ENCODE data around the gene NRG2. TPM values are rescaled to one million over a fixed set of nuclear protein-coding genes. Genes with fewer than 3 reads are reported as not detected.

NRG2 gene
- total and polyA plus RNA-seq, 2 donors (not counting 3 experiments of a cell fraction or from before 2014, with no cell fraction given): 0.26 to 0.42 TPM

DNA sequence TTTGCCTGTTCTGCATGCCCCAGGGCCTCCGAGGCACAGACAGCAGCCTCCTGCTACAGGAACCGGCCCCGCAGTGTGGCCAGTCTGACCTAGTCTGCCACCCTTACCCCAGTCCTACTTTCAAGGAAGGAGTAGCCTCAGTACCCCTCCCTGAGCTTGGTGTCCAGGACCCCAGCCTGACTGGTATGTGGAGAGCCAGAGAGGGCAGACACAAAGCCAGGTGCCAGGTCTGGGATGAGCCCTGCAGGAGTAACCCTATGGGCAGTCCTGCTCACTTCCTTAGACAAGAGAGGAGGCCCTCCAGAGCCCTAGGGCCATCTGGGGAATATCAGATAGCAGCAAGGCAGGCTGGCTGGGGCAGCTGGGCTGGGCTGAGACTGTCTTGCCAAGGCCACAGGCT, 67.8 kb downstream of the NRG2 start:
- dilution Hi-C loops (cut with MboI; ENCODE audit: extremely low pct_ligation_motif_present, low sequenced_read_pairs) (no loop called here), intact Hi-C loops (cut with micrococcal nuclease) (no loop called here)
- Histone ChIP-seq H4K20me1 (replicated peaks; ENCODE audit: control insufficient read depth, extremely low read depth, insufficient read depth, low read length) (no peaks in the 10 kb centered on the region), H3K79me2 (ENCODE audit: control insufficient read depth, insufficient read depth, low read length) (no peaks in the 10 kb centered on the region), H3K4me3 (replicated peaks in 1 of 3; ENCODE audit: insufficient read depth in 1 of 3, low read depth in 1 of 3, low read length in 3 of 3) (no peak overlapping the region), H2AFZ (ENCODE audit: low read depth, low read length) (no peak overlapping the region), H3K4me1 (ENCODE audit: control insufficient read depth, extremely low read depth, insufficient read depth, low read length) (no peaks in the 10 kb centered on the region), H3K9ac (replicated peaks; ENCODE audit: extremely low read depth, insufficient read depth, low read length) (no peak overlapping the region), H3K36me3 (ENCODE audit: control insufficient read depth in 2 of 2, extremely low read depth in 1 of 2, insufficient read depth in 2 of 2, low read length in 2 of 2) (no peaks in the 10 kb centered on the region), H3K9me1 (replicated peaks; ENCODE audit: control insufficient read depth, extremely low read depth, insufficient read depth, low read length) (no peaks in the 10 kb centered on the region), H3K27ac (ENCODE audit: insufficient read depth, low read depth, low read length) (no peak overlapping the region), H3K9me3 (replicated peaks; ENCODE audit: control insufficient read depth, insufficient read depth, low read length) (no peaks in the 10 kb centered on the region), H3K4me2 (ENCODE audit: insufficient read depth, low read length) (no peak overlapping the region), H3K27me3 (ENCODE audit: control insufficient read depth in 2 of 2, insufficient read depth in 2 of 2, low read length in 2 of 2) (peaks cover 8 to 24% of the 10 kb centered on the region in 2 experiments)
- DNase-seq (ENCODE audit: low read depth, low spot score) (no peak), FAIRE-seq (no peak)
- ChIA-PET POLR2A (no interaction called here), CTCF (interaction anchor here (1.4 kb wide), 1 partner anchor 66 kb away, joined by 4 read pairs; no protein-coding TSS in a partner anchor)
- BruUV-seq (replicated peaks): no TSS peak
- TF ChIP-seq GATA2 (IDR thresholded peaks at IDR 0.05; ENCODE audit: insufficient read depth, insufficient read length, low read depth, low read length) (no peak), JUN (IDR thresholded peaks at IDR 0.05; ENCODE audit: borderline replicate concordance, insufficient read depth, insufficient read length, low read depth) (no peak), POLR2AphosphoS5 (IDR thresholded peaks at IDR 0.05; ENCODE audit: insufficient read depth, low read depth, low read length) (no peak), EZH2 (IDR thresholded peaks at IDR 0.05; ENCODE audit: borderline replicate concordance, low read depth, low read length, severe bottlenecking) (no peak), MYC (IDR thresholded peaks at IDR 0.05; ENCODE audit: low read depth, low read length) (no peak)
- TF ChIP-seq, protein P1, sequence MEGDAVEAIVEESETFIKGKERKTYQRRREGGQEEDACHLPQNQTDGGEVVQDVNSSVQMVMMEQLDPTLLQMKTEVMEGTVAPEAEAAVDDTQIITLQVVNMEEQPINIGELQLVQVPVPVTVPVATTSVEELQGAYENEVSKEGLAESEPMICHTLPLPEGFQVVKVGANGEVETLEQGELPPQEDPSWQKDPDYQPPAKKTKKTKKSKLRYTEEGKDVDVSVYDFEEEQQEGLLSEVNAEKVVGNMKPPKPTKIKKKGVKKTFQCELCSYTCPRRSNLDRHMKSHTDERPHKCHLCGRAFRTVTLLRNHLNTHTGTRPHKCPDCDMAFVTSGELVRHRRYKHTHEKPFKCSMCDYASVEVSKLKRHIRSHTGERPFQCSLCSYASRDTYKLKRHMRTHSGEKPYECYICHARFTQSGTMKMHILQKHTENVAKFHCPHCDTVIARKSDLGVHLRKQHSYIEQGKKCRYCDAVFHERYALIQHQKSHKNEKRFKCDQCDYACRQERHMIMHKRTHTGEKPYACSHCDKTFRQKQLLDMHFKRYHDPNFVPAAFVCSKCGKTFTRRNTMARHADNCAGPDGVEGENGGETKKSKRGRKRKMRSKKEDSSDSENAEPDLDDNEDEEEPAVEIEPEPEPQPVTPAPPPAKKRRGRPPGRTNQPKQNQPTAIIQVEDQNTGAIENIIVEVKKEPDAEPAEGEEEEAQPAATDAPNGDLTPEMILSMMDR (IDR thresholded peaks at IDR 0.05; ENCODE audit: extremely low read depth in 1 of 2, insufficient read depth in 1 of 2, low read depth in 1 of 2, low read length in 2 of 2): no peak

Measured in endothelial cell of umbilical vein (primary cell).